ENCODE data around the gene ANKRD23.
"Not testable (repeated sequence)": the region's sequence is repeated elsewhere in the genome, so short reads cannot be mapped to it uniquely, and the experiment has no call there.

ANKRD23 gene

GRCh38 chr2:96816127-96816835, 27.5 kb downstream of the ANKRD23 start, which contains the start of gene CNNM3:
Gene CNNM3, plus strand, starts transcription at chr2:96816268. Its CDS starts 10 bp downstream, at chr2:96816278.
- DNase-seq (ENCODE audit: low read depth in 2 of 2), result peak; percentile 93 to 95

GRCh38 chr2:96815326-96816126, 28.3 kb downstream of the ANKRD23 start:
- no peak for DNase-seq (ENCODE audit: low read depth in 2 of 2)

GRCh38 chr2:96813656-96814055, 30.2 kb downstream of the ANKRD23 start:
- no peak for DNase-seq (ENCODE audit: low read depth in 2 of 2)

GRCh38 chr2:96811917-96812316, 31.9 kb downstream of the ANKRD23 start:
- no peak for DNase-seq (ENCODE audit: low read depth in 2 of 2)

GRCh38 chr2:96810783-96811192, 33.0 kb downstream of the ANKRD23 start:
- DNase-seq (ENCODE audit: low read depth in 2 of 2), result no peak

GRCh38 chr2:96809951-96810782, 33.7 kb downstream of the ANKRD23 start:
- DNase-seq (ENCODE audit: low read depth in 2 of 2), result no peak

- DNase-seq (ENCODE audit: low read depth in 2 of 2), result no peak
Observed at GRCh38 chr2:96809216-96809882, 34.5 kb downstream of the ANKRD23 start.

GRCh38 chr2:96808176-96808837, 35.5 kb downstream of the ANKRD23 start:
- no peak for DNase-seq (ENCODE audit: low read depth in 2 of 2)

- no peak for DNase-seq (ENCODE audit: low read depth in 2 of 2)
Observed at GRCh38 chr2:96807127-96807471, 36.7 kb downstream of the ANKRD23 start.

GRCh38 chr2:96806468-96807126, 37.2 kb downstream of the ANKRD23 start:
- no peak for DNase-seq (ENCODE audit: low read depth in 2 of 2)

GRCh38 chr2:96805946-96806345, 37.9 kb downstream of the ANKRD23 start:
- not testable (repeated sequence) for DNase-seq (ENCODE audit: low read depth in 2 of 2)

- no peak for DNase-seq (ENCODE audit: low read depth in 2 of 2)
Observed at GRCh38 chr2:96804986-96805385, 38.8 kb downstream of the ANKRD23 start.

GRCh38 chr2:96802721-96803120, 41.1 kb downstream of the ANKRD23 start:
- DNase-seq (ENCODE audit: low read depth in 2 of 2), result no peak

GRCh38 chr2:96801786-96802595, 41.8 kb downstream of the ANKRD23 start:
- DNase-seq (ENCODE audit: low read depth in 2 of 2), result no peak

- DNase-seq (ENCODE audit: low read depth in 2 of 2), result peak; percentile 45 to 59
Observed at GRCh38 chr2:96801005-96801785, 42.6 kb downstream of the ANKRD23 start.

GRCh38 chr2:96800061-96801004, 43.5 kb downstream of the ANKRD23 start:
- no peak for DNase-seq (ENCODE audit: low read depth in 2 of 2)

- no peak for DNase-seq (ENCODE audit: low read depth in 2 of 2)
Observed at GRCh38 chr2:96799623-96799935, 44.2 kb downstream of the ANKRD23 start.
